Renal pelvis (tissue), 4 donors: ENCODE data around the gene PSD. TPM values are rescaled to one million over a fixed set of nuclear protein-coding genes. Genes with fewer than 3 reads are reported as not detected.
A peak's percentile ranks its signal among the peaks of the same experiment; 100 is the strongest.

Source experiments
- DNase-seq: peaks from one replicate; pipeline ENCODE4 v3.0.0-alpha.2; 2013
- polyA plus RNA-seq, 3 donors: library from polyadenylated mRNA; unstranded; fragments of 120-200 nt; gene quantifications; one replicate each; pipeline ENCODE4 v1.2.1, GENCODE V29; 2013; ENCODE audit not compliant: insufficient read length in 3 of 3

PSD gene
- polyA plus RNA-seq, 3 donors = 10.2 to 13.2 (median 12.2) TPM

GRCh38 chr10:102405108-102405571, 13.4 kb downstream of the PSD start:
- no peak for DNase-seq

GRCh38 chr10:102404361-102405107, 14.1 kb downstream of the PSD start:
- DNase-seq = no peak

GRCh38 chr10:102403115-102403514, 15.5 kb downstream of the PSD start:
- DNase-seq = no peak

- no peak for DNase-seq
Observed at GRCh38 chr10:102402512-102402896, 16.1 kb downstream of the PSD start.

- no peak for DNase-seq
Observed at GRCh38 chr10:102401735-102402511, 16.7 kb downstream of the PSD start.

GRCh38 chr10:102401342-102401654, 17.3 kb downstream of the PSD start:
- no peak for DNase-seq

- no peak for DNase-seq
Observed at GRCh38 chr10:102400598-102401341, 17.8 kb downstream of the PSD start.

GRCh38 chr10:102400076-102400475, 18.5 kb downstream of the PSD start:
- no peak for DNase-seq

- DNase-seq = peak; percentile 84
Observed at GRCh38 chr10:102399217-102400021, 19.2 kb downstream of the PSD start.

- DNase-seq = no peak
Observed at GRCh38 chr10:102398172-102399020, 20.2 kb downstream of the PSD start.

- DNase-seq = no peak
Observed at GRCh38 chr10:102397222-102398171, 21.1 kb downstream of the PSD start.

GRCh38 chr10:102396730-102397151, 21.8 kb downstream of the PSD start:
- no peak for DNase-seq

- DNase-seq = no peak
Observed at GRCh38 chr10:102396317-102396650, 22.3 kb downstream of the PSD start.

- DNase-seq = peak; percentile 92
Observed at GRCh38 chr10:102395400-102396316, 22.9 kb downstream of the PSD start, which contains the start of gene NFKB2. Gene NFKB2 (plus strand): TSS chr10:102395705. CDS start chr10:102395960, 255 bp downstream.

GRCh38 chr10:102394801-102395399, 23.7 kb downstream of the PSD start:
- DNase-seq = no peak

GRCh38 chr10:102394079-102394800, 24.3 kb downstream of the PSD start:
- DNase-seq = peak; percentile 92

- no peak for DNase-seq
Observed at GRCh38 chr10:102393411-102394078, 25.0 kb downstream of the PSD start.
